ENCODE data around the gene TGDS. TPM values are rescaled to one million over a fixed set of nuclear protein-coding genes. Genes with fewer than 3 reads are reported as not detected.

Gene TGDS
- total and polyA plus RNA-seq, 2 donors from 2014 or later: 10.8 to 12.2 TPM

GRCh38 chr13:94599877-94600276 is 3.9 kb upstream of the TGDS start:
- Histone ChIP-seq H3K27ac (ENCODE audit: low read depth in 2 of 2, low read length in 2 of 2) (no peak overlapping the region), H3K27me3 (ENCODE audit: control insufficient read depth, insufficient read depth, low read length) (no peaks in the 10 kb centered on the region), H3K4me1 (ENCODE audit: control insufficient read depth in 2 of 3, insufficient read depth in 2 of 3, low read depth in 1 of 3, low read length in 3 of 3) (peaks cover 2 to 8% (median 4%) of the 10 kb centered on the region in 3 donors), H3K9me3 (ENCODE audit: control insufficient read depth in 2 of 3, insufficient read depth in 1 of 3, low read length in 3 of 3) (no peaks in the 10 kb centered on the region), H3K36me3 (ENCODE audit: control insufficient read depth in 2 of 3, insufficient read depth in 3 of 3, low read length in 3 of 3) (no peaks in the 10 kb centered on the region), H3K4me3 (ENCODE audit: low read length in 3 of 3) (no peak overlapping the region), H3K9ac (ENCODE audit: low read length in 3 of 3) (no peak overlapping the region)
- TF ChIP-seq CTCF (IDR thresholded peaks at IDR 0.05; ENCODE audit: borderline replicate concordance, extremely low read depth, insufficient read depth): no peak
- no peak for FAIRE-seq
- no peak for DNase-seq
- intact Hi-C loops (cut with DNase I): no loop called here

GRCh38 chr13:94598281-94598680 is 2.3 kb upstream of the TGDS start:
- Histone ChIP-seq H3K4me3 (ENCODE audit: low read length in 3 of 3) (no peak overlapping the region), H3K36me3 (ENCODE audit: control insufficient read depth in 2 of 3, insufficient read depth in 3 of 3, low read length in 3 of 3) (peaks cover 0 to under 1% (median 0%) of the 10 kb centered on the region in 3 donors), H3K9ac (ENCODE audit: low read length in 3 of 3) (no peak overlapping the region), H3K27ac (ENCODE audit: low read depth in 2 of 2, low read length in 2 of 2) (no peak overlapping the region), H3K9me3 (ENCODE audit: control insufficient read depth in 2 of 3, insufficient read depth in 1 of 3, low read length in 3 of 3) (no peaks in the 10 kb centered on the region), H3K27me3 (ENCODE audit: control insufficient read depth, insufficient read depth, low read length) (no peaks in the 10 kb centered on the region), H3K4me1 (ENCODE audit: control insufficient read depth in 2 of 3, insufficient read depth in 2 of 3, low read depth in 1 of 3, low read length in 3 of 3) (peaks cover 2 to 14% (median 13%) of the 10 kb centered on the region in 3 donors)
- FAIRE-seq (no peak), DNase-seq (no peak)
- intact Hi-C loops (cut with DNase I): no loop called here
- no peak for TF ChIP-seq CTCF (IDR thresholded peaks at IDR 0.05; ENCODE audit: borderline replicate concordance, extremely low read depth, insufficient read depth)

- no peak for FAIRE-seq
- Histone ChIP-seq H3K36me3 (ENCODE audit: control insufficient read depth in 2 of 3, insufficient read depth in 3 of 3, low read length in 3 of 3) (peaks cover 0 to 3% (median 2%) of the 10 kb centered on the region in 3 donors), H3K27me3 (ENCODE audit: control insufficient read depth, insufficient read depth, low read length) (no peaks in the 10 kb centered on the region), H3K4me1 (ENCODE audit: control insufficient read depth in 2 of 3, insufficient read depth in 2 of 3, low read depth in 1 of 3, low read length in 3 of 3) (peaks cover 0 to 10% (median 9%) of the 10 kb centered on the region in 3 donors), H3K9ac (ENCODE audit: low read length in 3 of 3) (peak overlapping the region in 2 of 3 donors; percentile 95 to 96), H3K4me3 (ENCODE audit: low read length in 3 of 3) (peak overlapping the region; percentile 88 to 100 (median 96)), H3K27ac (ENCODE audit: low read depth in 2 of 2, low read length in 2 of 2) (no peak overlapping the region), H3K9me3 (ENCODE audit: control insufficient read depth in 2 of 3, insufficient read depth in 1 of 3, low read length in 3 of 3) (no peaks in the 10 kb centered on the region)
- intact Hi-C loops (cut with DNase I): no loop called here
- no peak for TF ChIP-seq CTCF (IDR thresholded peaks at IDR 0.05; ENCODE audit: borderline replicate concordance, extremely low read depth, insufficient read depth)
- peak in 2 of 5 donors; percentile 70 to 71 for DNase-seq
Observed at GRCh38 chr13:94596575-94596971, 621 bp upstream of the TGDS start.
